K562 (cell line): ENCODE results near the gene SPATC1L. TPM values are rescaled to one million over a fixed set of nuclear protein-coding genes. Genes with fewer than 3 reads are reported as not detected.

Source experiments
- CBFA2T3 ChIP-seq: fragments of 450-650 bp; IDR thresholded peaks from 2 replicates; pipeline ENCODE4 v1.6.1; 2017
- CCAR2 ChIP-seq: fragments of 200-400 bp; formaldehyde crosslinking; IDR thresholded peaks from 2 replicates; pipeline ENCODE4 v1.6.1; 2017; ENCODE audit warnings: mild to moderate bottlenecking, low read depth, low read length
- CEBPG ChIP-seq, 3 experiments: fragments of 200-800 bp in 1 of 3; sonication (Bioruptor generic) in 1 of 3; sonication (generic) in 1 of 3; formaldehyde crosslinking in 1 of 3; IDR thresholded peaks in 2 of 3; conservative IDR thresholded peaks in 1 of 3; 2 replicates each; pipeline versions ENCODE4 v1.6.1 to v1.8.0; 2016 to 2022; ENCODE audit warnings: missing compliant biosample characterization in 2 of 3, missing genetic modification characterization in 2 of 3, mild to moderate bottlenecking in 1 of 3, missing genetic modification reagents in 1 of 3
- CREB3L1 ChIP-seq: fragments of 450-650 bp; IDR thresholded peaks from 2 replicates; pipeline ENCODE4 v1.6.1; 2014; ENCODE audit warnings: low read depth, mild to moderate bottlenecking, moderate library complexity, borderline replicate concordance
- CTBP1 ChIP-seq: fragments of 450-650 bp; IDR thresholded peaks from 2 replicates; pipeline ENCODE4 v1.6.1; 2016; ENCODE audit warnings: borderline replicate concordance
- ELF1 ChIP-seq: fragments of 200-800 bp; sonication (Bioruptor generic); IDR thresholded peaks from 2 replicates; pipeline ENCODE4 v1.6.1; 2016; ENCODE audit warnings: missing genetic modification characterization, missing compliant biosample characterization
- EWSR1 ChIP-seq: fragments of 450-650 bp; IDR thresholded peaks from 2 replicates; pipeline ENCODE4 v1.6.1; 2018; ENCODE audit warnings: borderline replicate concordance, mild to moderate bottlenecking, low read depth, moderate library complexity; ENCODE audit not compliant: partially characterized antibody
- FOXP1 ChIP-seq: sonication (generic); formaldehyde crosslinking; IDR thresholded peaks from 2 replicates; pipeline ENCODE4 v1.8.0; 2022; ENCODE audit warnings: mild to moderate bottlenecking, missing genetic modification reagents
- GMEB1 ChIP-seq: fragments of 250-450 bp; sonication (Bioruptor Pico); IDR thresholded peaks from 2 replicates; pipeline ENCODE4 v1.4.0; 2020; ENCODE audit warnings: mild to moderate bottlenecking
- HNRNPL ChIP-seq: fragments of 200-400 bp; formaldehyde crosslinking; IDR thresholded peaks from 2 replicates; pipeline ENCODE4 v1.6.1; 2017; ENCODE audit warnings: low read depth, mild to moderate bottlenecking, low read length
- HNRNPLL ChIP-seq: fragments of 200-400 bp; formaldehyde crosslinking; IDR thresholded peaks from 2 replicates; pipeline ENCODE4 v1.6.1; 2017; ENCODE audit warnings: low read length, low read depth, mild to moderate bottlenecking; ENCODE audit not compliant: poor library complexity, severe bottlenecking
- MCM2 ChIP-seq: fragments of 450-650 bp; IDR thresholded peaks from 2 replicates; pipeline ENCODE4 v1.6.1; 2017; ENCODE audit warnings: low read depth, mild to moderate bottlenecking
- NEUROD1 ChIP-seq: fragments of 150-350 bp; IDR thresholded peaks from 2 replicates; pipeline ENCODE4 v1.6.1; 2014; ENCODE audit warnings: borderline replicate concordance, low read length, low read depth; ENCODE audit not compliant: partially characterized antibody
- NFATC3 ChIP-seq: fragments of 450-650 bp; IDR thresholded peaks from 2 replicates; pipeline ENCODE4 v1.6.1; 2017; ENCODE audit warnings: mild to moderate bottlenecking
- PHB2 ChIP-seq: fragments of 450-650 bp; IDR thresholded peaks from 2 replicates; pipeline ENCODE4 v1.6.1; 2017; ENCODE audit warnings: low read depth
- PPARD ChIP-seq: fragments of 250-450 bp; sonication (Bioruptor Pico); IDR thresholded peaks from 2 replicates; pipeline ENCODE4 v1.8.0; 2022; ENCODE audit warnings: inconsistent platforms, mild to moderate bottlenecking, moderate library complexity
- RAD21 ChIP-seq, 2 experiments: fragments of 250-450 bp in 1 of 2; fragments of 450-650 bp in 1 of 2; sonication (Bioruptor Pico) in 1 of 2; formaldehyde crosslinking in 1 of 2; IDR thresholded peaks in 1 of 2; conservative IDR thresholded peaks in 1 of 2; 2 replicates each; pipeline versions ENCODE4 v1.4.0 to v1.8.0; 2020 to 2022; ENCODE audit warnings: mild to moderate bottlenecking in 2 of 2, moderate library complexity in 1 of 2
- RFX1 ChIP-seq: fragments of 450-650 bp; IDR thresholded peaks from 2 replicates; pipeline ENCODE4 v1.6.1; 2016; ENCODE audit warnings: mild to moderate bottlenecking, moderate library complexity
- RNF2 ChIP-seq: sonication (generic); IDR thresholded peaks from 2 replicates; pipeline ENCODE4 v1.6.1; 2016
- SIN3A ChIP-seq, 2 experiments: fragments of 150-350 bp in 1 of 2; IDR thresholded peaks; 2 replicates each; pipeline ENCODE4 v1.6.1; 2011 to 2016; ENCODE audit warnings: borderline replicate concordance in 2 of 2, low read depth in 2 of 2, low read length in 2 of 2, mild to moderate bottlenecking in 2 of 2, moderate library complexity in 2 of 2; ENCODE audit not compliant: control insufficient read depth in 1 of 2
- SNIP1 ChIP-seq: fragments of 450-650 bp; IDR thresholded peaks from 2 replicates; pipeline ENCODE4 v1.7.1; 2017; ENCODE audit warnings: low read depth, mild to moderate bottlenecking
- TAF9B ChIP-seq: fragments of 450-650 bp; IDR thresholded peaks from 2 replicates; pipeline ENCODE4 v1.6.1; 2018; ENCODE audit warnings: mild to moderate bottlenecking; ENCODE audit not compliant: partially characterized antibody
- XRCC4 ChIP-seq: IDR thresholded peaks from one replicate; pipeline ENCODE4 v1.6.1; 2011; ENCODE audit not compliant: insufficient read depth, insufficient read length; ENCODE audit errors: extremely low read depth
- ZNF165 ChIP-seq: fragments of 250-450 bp; sonication (Bioruptor Pico); IDR thresholded peaks from 2 replicates; pipeline ENCODE4 v1.4.0; 2020; ENCODE audit warnings: borderline replicate concordance
- ZNF212 ChIP-seq: fragments of 450-650 bp; formaldehyde crosslinking; IDR thresholded peaks from 2 replicates; pipeline ENCODE4 v1.4.0; 2020; ENCODE audit warnings: mild to moderate bottlenecking
- ZNF668 ChIP-seq: fragments of 250-450 bp; sonication (Bioruptor Pico); IDR thresholded peaks from 2 replicates; pipeline ENCODE4 v1.8.0; 2022; ENCODE audit warnings: mild to moderate bottlenecking, inconsistent platforms
- ZSCAN29 ChIP-seq: fragments of 450-650 bp; IDR thresholded peaks from 2 replicates; pipeline ENCODE4 v1.6.1; 2017
- polyA plus RNA-seq, 8 experiments: library from polyadenylated mRNA; depleted of rRNA in 4 of 8; stranded (reverse) in 5 of 8; unstranded in 3 of 8; fragments of >200 nt; fragmentation: Nextera tagmentation in 2 of 8; fragmentation: Illumina TruSeq in 1 of 8; extraction: Ambion mirVana in 2 of 8; extraction: Trizol in 1 of 8; gene quantifications; 2 replicates each; pipeline versions ENCODE4 v1.2.1 to v1.2.3, GENCODE V29; 2011 to 2014; ENCODE audit warnings: inconsistent platforms in 1 of 8, missing spikeins in 1 of 8
- total RNA-seq, 7 experiments: library from RNA; depleted of rRNA in 6 of 7; stranded (reverse); fragments of >200 nt in 6 of 7; fragmentation: Illumina TruSeq in 2 of 7; extraction: Trizol in 2 of 7; gene quantifications; 2 replicates each; pipeline versions ENCODE4 v1.2.1 to v1.2.3, GENCODE V29; 2011 to 2021; ENCODE audit warnings: low replicate concordance in 1 of 7

Gene SPATC1L
- total and polyA plus RNA-seq, 9 of the 15 experiments (the other 6 are each of a cell fraction or from before 2014, with no cell fraction given) = 0.14 to 121 (median 34.0) TPM; not detected in 1

GRCh38 chr21:46153247-46154154 is 30.8 kb downstream of the SPATC1L start (continued):
- peak; percentile 71 to 80 for TF ChIP-seq RAD21 (CRISPR knock-in tag; conservative IDR thresholded peaks at IDR 0.05 in 1 of 2, IDR thresholded peaks at IDR 0.05 in 1 of 2)
- no peak for TF ChIP-seq ZSCAN29
- no peak for TF ChIP-seq ZNF668 (CRISPR knock-in tag)
- TF ChIP-seq RFX1 = no peak
- no peak for TF ChIP-seq HNRNPL
- TF ChIP-seq SIN3A (IDR thresholded peaks at IDR 0.05; ENCODE audit: borderline replicate concordance in 2 of 2, control insufficient read depth in 1 of 2, low read depth in 2 of 2, low read length in 2 of 2) = peak in 1 of 2 experiments; percentile 65; a peak in 1 of 4 replicates
- no peak for TF ChIP-seq ZNF212 (CRISPR knock-in tag)
- TF ChIP-seq FOXP1 (CRISPR knock-in tag) = no peak
- peak; percentile 70; the same call in 1 of the 2 replicates for TF ChIP-seq RNF2
- TF ChIP-seq NFATC3 = no peak
- peak; percentile 88 for TF ChIP-seq CBFA2T3
- TF ChIP-seq ZNF165 (CRISPR knock-in tag) = no peak
- TF ChIP-seq EWSR1 = no peak
- no peak for TF ChIP-seq TAF9B
- TF ChIP-seq MCM2 = no peak
- no peak for TF ChIP-seq NEUROD1
- no peak for TF ChIP-seq CEBPG (CRISPR knock-in tag; IDR thresholded peaks at IDR 0.05)
- no peak for TF ChIP-seq CEBPG (tag; conservative IDR thresholded peaks at IDR 0.05 in 1 of 2, IDR thresholded peaks at IDR 0.05 in 1 of 2)
- no peak for TF ChIP-seq HNRNPLL
- no peak for TF ChIP-seq GMEB1 (CRISPR knock-in tag)
- TF ChIP-seq CCAR2 = no peak
- no peak for TF ChIP-seq CREB3L1
- no peak for TF ChIP-seq ELF1 (tag)
- TF ChIP-seq XRCC4 = no peak
- TF ChIP-seq CTBP1 = peak; percentile 82; the same call in 1 of the 2 replicates
- no peak for TF ChIP-seq PPARD
- TF ChIP-seq PHB2 = no peak
- no peak for TF ChIP-seq SNIP1
